HepG2 (cell line): ENCODE measurements around the gene SLCO2A1. TPM values are rescaled to one million over a fixed set of nuclear protein-coding genes. Genes with fewer than 3 reads are reported as not detected.

Experiments used
- ATAC-seq: fragments of 200-7000 bp; cut with Tn5 transposase; 3 replicates; pipeline ENCODE4 v1.9.1; 2020; ENCODE audit warnings: mild to moderate bottlenecking, moderate library complexity
- BruUV-seq: library from RNA; stranded (reverse); fragments of 400-500 nt; replicated peaks from 2 replicates; lab custom pipeline; 2021; lab: Mats Ljungman, UMichigan
- CTCF ChIA-PET: fragments of 300-600 bp; formaldehyde crosslinking; extraction: SDS; loops from one replicate; lab custom pipeline; 2021; ENCODE audit warnings: low total read pairs, inconsistent platforms, low intra/inter-chr PET ratio; lab: Yijun Ruan, JAX
- POLR2A ChIA-PET: fragments of 350-600 bp; sonication (Branson Sonifier 250); formaldehyde crosslinking; loops from one replicate; lab custom pipeline; 2020; ENCODE audit warnings: antibody characterized with exemption, inconsistent platforms; lab: Yijun Ruan, JAX
- DNase-seq: peaks from one replicate; pipeline ENCODE4 v3.0.0-alpha.2; 2015; ENCODE audit warnings: low spot score
- FAIRE-seq: peaks from 3 replicates; lab custom pipeline; 2011; peaks lifted over from hg19 to GRCh38; lab: Jason Lieb, UNC
- H2AFZ ChIP-seq: one replicate; pipeline ENCODE4 v1.6.1; 2011; ENCODE audit warnings: low read length, inconsistent platforms
- H3K27ac ChIP-seq: fragments of 300-600 bp; 3 replicates; pipeline ENCODE4 v1.8.0; 2011; ENCODE audit warnings: mixed run types, mild to moderate bottlenecking, mixed read lengths, low read length, inconsistent platforms; ENCODE audit not compliant: insufficient read depth; ENCODE audit errors: extremely low read length
- H3K27me3 ChIP-seq, 2 experiments: fragments of 200-600 bp in 1 of 2; 2 replicates in 1 of 2; 3 replicates in 1 of 2; pipeline versions ENCODE4 v1.6.0 to v1.8.0; 2011; ENCODE audit warnings: low read length in 2 of 2, mild to moderate bottlenecking in 2 of 2, moderate library complexity in 2 of 2, inconsistent platforms in 1 of 2; ENCODE audit not compliant: insufficient read depth in 2 of 2, control insufficient read depth in 1 of 2
- H3K36me3 ChIP-seq, 2 experiments: fragments of 200-600 bp in 1 of 2; replicated peaks in 1 of 2; 2 replicates in 1 of 2; 3 replicates in 1 of 2; pipeline versions ENCODE4 v1.5.1 to v1.8.0; 2011; ENCODE audit warnings: low read length in 2 of 2, inconsistent platforms in 1 of 2; ENCODE audit not compliant: insufficient read depth in 2 of 2, control insufficient read depth in 1 of 2
- H3K4me1 ChIP-seq: 2 replicates; pipeline ENCODE4 v1.5.1; 2012; ENCODE audit warnings: low read length, inconsistent platforms; ENCODE audit not compliant: insufficient read depth
- H3K4me2 ChIP-seq: 2 replicates; pipeline ENCODE4 v1.6.0; 2011; ENCODE audit warnings: low read depth, low read length, inconsistent platforms
- H3K4me3 ChIP-seq, 3 experiments: fragments of 200-600 bp in 1 of 3; sonication (generic), shearing (Covaris generic) in 1 of 3; replicated peaks in 1 of 3; 2 replicates each; pipeline ENCODE4 v1.5.1; 2011 to 2016; ENCODE audit warnings: low read length in 3 of 3, inconsistent platforms in 2 of 3, low read depth in 2 of 3, mild to moderate bottlenecking in 2 of 3, control low read depth in 1 of 3, mixed read lengths in 1 of 3; ENCODE audit not compliant: insufficient read depth in 1 of 3
- H3K79me2 ChIP-seq: one replicate; pipeline ENCODE4 v1.6.1; 2011; ENCODE audit warnings: low read length, inconsistent platforms; ENCODE audit not compliant: insufficient read depth
- H3K9ac ChIP-seq: 2 replicates; pipeline ENCODE4 v1.6.0; 2011; ENCODE audit warnings: mild to moderate bottlenecking, low read depth, low read length, inconsistent platforms; ENCODE audit not compliant: insufficient read depth
- H3K9me3 ChIP-seq: 2 replicates; pipeline ENCODE4 v1.5.1; 2012; ENCODE audit warnings: mild to moderate bottlenecking, low read length
- H4K20me1 ChIP-seq: 2 replicates; pipeline ENCODE4 v1.6.0; 2011; ENCODE audit warnings: inconsistent platforms, mild to moderate bottlenecking, low read length, moderate library complexity; ENCODE audit not compliant: insufficient read depth
- BRD4 ChIP-seq: sonication (generic); formaldehyde crosslinking; IDR thresholded peaks from 2 replicates; pipeline ENCODE4 v1.4.0; 2020; ENCODE audit warnings: missing genetic modification reagents
- CREB3 ChIP-seq: sonication (generic); formaldehyde crosslinking; IDR thresholded peaks from 2 replicates; pipeline ENCODE4 v1.5.0; 2020; ENCODE audit warnings: missing genetic modification reagents
- DMAP1 ChIP-seq: IDR thresholded peaks from 2 replicates; pipeline ENCODE4 v1.6.1; 2016
- DPF2 ChIP-seq: sonication (generic); formaldehyde crosslinking; IDR thresholded peaks from 2 replicates; pipeline ENCODE4 v1.4.0; 2020; ENCODE audit warnings: mild to moderate bottlenecking, low read depth, missing genetic modification reagents, borderline replicate concordance
- HNRNPUL1 ChIP-seq: fragments of 200-400 bp; formaldehyde crosslinking; IDR thresholded peaks from 2 replicates; pipeline ENCODE4 v1.6.1; 2017; ENCODE audit warnings: low read depth, mild to moderate bottlenecking, low read length, moderate library complexity
- KMT2A ChIP-seq: sonication (generic); formaldehyde crosslinking; IDR thresholded peaks from 2 replicates; pipeline ENCODE4 v1.4.0; 2020; ENCODE audit warnings: missing genetic modification reagents
- LRRFIP1 ChIP-seq: sonication (generic); formaldehyde crosslinking; conservative IDR thresholded peaks from 2 replicates; pipeline ENCODE4 v1.4.0; 2020; ENCODE audit warnings: missing genetic modification reagents
- MYC ChIP-seq: sonication (generic); formaldehyde crosslinking; IDR thresholded peaks from 2 replicates; pipeline ENCODE4 v1.9.0; 2021; ENCODE audit warnings: missing genetic modification reagents, borderline replicate concordance
- SNAPC5 ChIP-seq: sonication (generic); formaldehyde crosslinking; IDR thresholded peaks from 2 replicates; pipeline ENCODE4 v1.8.1; 2023; ENCODE audit warnings: mild to moderate bottlenecking, missing genetic modification reagents, borderline replicate concordance
- THAP9 ChIP-seq: sonication (generic); formaldehyde crosslinking; IDR thresholded peaks from 2 replicates; pipeline ENCODE4; 2020; ENCODE audit warnings: missing genetic modification reagents, mild to moderate bottlenecking, borderline replicate concordance
- TRAFD1 ChIP-seq: sonication (generic); formaldehyde crosslinking; IDR thresholded peaks from 2 replicates; pipeline ENCODE4 v1.5.1; 2020; ENCODE audit warnings: missing genetic modification reagents, mild to moderate bottlenecking, borderline replicate concordance
- U2AF2 ChIP-seq: fragments of 200-400 bp; formaldehyde crosslinking; IDR thresholded peaks from 2 replicates; pipeline ENCODE4 v1.6.1; 2017; ENCODE audit warnings: low read depth, mild to moderate bottlenecking, low read length
- WGBS: methylation state at CpG from one replicate; pipeline ENCODE4 v1.1.6; 2017; ENCODE audit warnings: low lambda C conversion rate; 5-methylcytosine and 5-hydroxymethylcytosine counted together
- in situ Hi-C: cut with HindIII; loops from 2 replicates; pipeline ENCODE4 v1.10.0; 2017; ENCODE audit warnings: low pct_unique_long_range_greater_than_20kb; ENCODE audit not compliant: extremely low pct_ligation_motif_present
- intact Hi-C: fragments of 100-400 bp; cut with micrococcal nuclease; formaldehyde crosslinking; loops from one replicate; pipeline ENCODE4 v1.10.0; 2022; ENCODE audit not compliant: unreplicated experiment
- polyA plus RNA-seq, 8 experiments: library from polyadenylated mRNA; depleted of rRNA in 3 of 8; stranded (reverse) in 7 of 8; unstranded in 1 of 8; fragments of >200 nt; fragmentation: Illumina TruSeq in 4 of 8; extraction: Trizol in 4 of 8; gene quantifications; 2 replicates each; pipeline versions ENCODE4 v1.2.1 to v1.2.3, GENCODE V29; 2011 to 2016; ENCODE audit warnings: low read depth in 4 of 8, missing spikeins in 1 of 8, mixed read lengths in 1 of 8; ENCODE audit not compliant: insufficient read depth in 1 of 8
- total RNA-seq, 5 experiments: library from RNA; depleted of rRNA; stranded (reverse); fragments of >200 nt; fragmentation: Illumina TruSeq; extraction: Trizol; gene quantifications; 2 replicates each; pipeline ENCODE4 v1.2.3, GENCODE V29; 2016; ENCODE audit warnings: low read depth in 1 of 5

The SLCO2A1 gene
- total and polyA plus RNA-seq, 2 of the 13 experiments (the other 11 are each of a cell fraction or from before 2014, with no cell fraction given) = 0.04 TPM; not detected in 1

- no peak for TF ChIP-seq DPF2 (CRISPR knock-in tag)
- TF ChIP-seq HNRNPUL1 = no peak
- TF ChIP-seq, all 625 proteins: peak for 0
These were observed 143.5 kb downstream of the SLCO2A1 start (continued) for GRCh38 chr3:133886031-133886722.

- no peak for FAIRE-seq
- CTCF ChIA-PET = no interaction called here
- intact Hi-C loops = no loop called here
- no peak for TF ChIP-seq LRRFIP1 (CRISPR knock-in tag)
- TF ChIP-seq U2AF2 = no peak
- TF ChIP-seq DMAP1 (CRISPR knock-in tag) = no peak
- no peak for TF ChIP-seq BRD4 (CRISPR knock-in tag)
- TF ChIP-seq TRAFD1 (CRISPR knock-in tag) = no peak
- TF ChIP-seq MYC = no peak
- TF ChIP-seq KMT2A (CRISPR knock-in tag) = no peak
- no peak for TF ChIP-seq CREB3 (CRISPR knock-in tag)
- TF ChIP-seq THAP9 (CRISPR knock-in tag) = no peak
- TF ChIP-seq SNAPC5 = no peak
These were observed 144.6 kb downstream of the SLCO2A1 start for GRCh38 chr3:133884887-133885711.

More at GRCh38 chr3:133884887-133885711, 144.6 kb downstream of the SLCO2A1 start:
- in situ Hi-C loops = no loop called here
- Histone ChIP-seq H3K27me3 (peaks cover 4 to 19% of the 10 kb centered on the region in 2 experiments; a peak in 4 of 5 replicates), H3K4me1 (no peaks in the 10 kb centered on the region), H2AFZ (no peak overlapping the region), H3K9me3 (no peaks in the 10 kb centered on the region), H3K4me2 (no peak overlapping the region), H3K4me3 (no peak overlapping the region), H3K9ac (no peak overlapping the region), H3K79me2 (no peaks in the 10 kb centered on the region), H4K20me1 (no peaks in the 10 kb centered on the region), H3K36me3 (no peaks in the 10 kb centered on the region), H3K27ac (no peak overlapping the region)
- WGBS = 16% methylated on average over 11 of the region's 11 CpGs
- no peak for ATAC-seq
- no TSS peak for BruUV-seq
- POLR2A ChIA-PET = no interaction called here
- no peak for DNase-seq
